NT2/D1 (cell line): Measurements from ENCODE around the gene MIER2.

ENCODE experiments used
- DNase-seq: peaks from one replicate; pipeline ENCODE4 v3.0.0-alpha.2; 2011; ENCODE audit warnings: low read depth, low spot score
- H3K27me3 ChIP-seq: 2 replicates; pipeline ENCODE4 v1.6.0; 2011; ENCODE audit warnings: mild to moderate bottlenecking; ENCODE audit not compliant: insufficient read length, insufficient read depth
- H3K36me3 ChIP-seq: 2 replicates; pipeline ENCODE4 v1.6.1; 2011; ENCODE audit warnings: mild to moderate bottlenecking, low read length, mixed read lengths; ENCODE audit not compliant: insufficient read depth, insufficient read length
- H3K4me1 ChIP-seq: 2 replicates; pipeline ENCODE4 v1.5.1; 2011; ENCODE audit not compliant: insufficient read depth, insufficient read length
- H3K4me3 ChIP-seq: 2 replicates; pipeline ENCODE4 v1.5.1; 2011; ENCODE audit warnings: low read depth; ENCODE audit not compliant: insufficient read length
- H3K9ac ChIP-seq: 2 replicates; pipeline ENCODE4 v1.6.0; 2011; ENCODE audit warnings: low read depth; ENCODE audit not compliant: insufficient read length
- H3K9me3 ChIP-seq: 2 replicates; pipeline ENCODE4 v1.5.1; 2011; ENCODE audit warnings: mild to moderate bottlenecking, low read length; ENCODE audit not compliant: insufficient read depth
- SUZ12 ChIP-seq: IDR thresholded peaks from 2 replicates; pipeline ENCODE4 v1.6.1; 2011; ENCODE audit not compliant: insufficient read length, insufficient read depth; ENCODE audit errors: extremely low read depth
- YY1 ChIP-seq: IDR thresholded peaks from 2 replicates; pipeline ENCODE4 v1.6.1; 2011; ENCODE audit not compliant: insufficient read length, insufficient read depth
- ZNF274 ChIP-seq: IDR thresholded peaks from 2 replicates; pipeline ENCODE4 v1.6.1; 2011; ENCODE audit warnings: mild to moderate bottlenecking, low read depth, low read length

The MIER2 gene

GRCh38 chr19:295687-296370, 48.8 kb downstream of the MIER2 start:
- Histone ChIP-seq H3K9me3 (no peaks in the 10 kb centered on the region; the same call in 1 of the 2 replicates), H3K27me3 (peaks cover 16% of the 10 kb centered on the region), H3K4me3 (no peak overlapping the region), H3K9ac (peak overlapping the region; percentile 62), H3K4me1 (peaks cover 16% of the 10 kb centered on the region), H3K36me3 (no peaks in the 10 kb centered on the region)
- TF ChIP-seq YY1 (no peak), SUZ12 (no peak), ZNF274 (no peak)
- no peak for DNase-seq

DNA sequence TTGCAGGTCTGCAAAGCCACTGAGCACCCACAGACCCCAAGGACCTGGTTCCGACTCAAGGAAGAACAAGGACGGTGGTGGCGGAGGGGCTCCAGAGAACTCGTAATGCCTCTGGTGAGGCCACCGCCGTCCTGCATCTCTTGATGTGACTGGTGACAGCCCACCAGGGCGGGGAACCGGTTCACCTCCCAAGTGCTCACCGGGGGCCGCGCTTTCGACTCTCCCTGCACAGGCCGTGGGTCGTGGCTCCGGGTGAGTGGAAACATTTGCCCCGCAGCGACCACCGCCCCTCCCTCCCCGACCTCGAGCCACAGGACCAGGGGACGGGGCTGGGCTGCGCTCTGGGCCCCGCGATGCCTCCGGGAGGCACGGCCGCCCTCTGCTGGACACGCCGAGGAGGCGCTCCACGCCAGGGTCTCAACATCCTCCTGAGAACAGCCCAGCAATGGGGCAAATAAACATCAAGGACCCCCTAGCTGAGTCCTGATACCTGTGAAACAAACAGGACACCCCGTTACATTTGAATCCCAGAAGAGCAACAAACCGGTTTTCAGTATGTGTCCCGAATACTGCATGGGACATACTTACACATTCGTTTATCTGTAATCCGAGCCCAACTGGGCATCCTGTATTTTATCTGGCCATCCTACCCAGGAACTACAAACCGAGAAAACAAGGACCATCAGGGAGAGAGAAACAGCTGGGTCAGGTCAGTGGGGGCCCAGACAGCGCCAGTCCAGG, 49.5 kb downstream of the MIER2 start:
- Histone ChIP-seq H3K36me3 (no peaks in the 10 kb centered on the region), H3K27me3 (peaks cover 16% of the 10 kb centered on the region), H3K4me3 (peak overlapping the region; percentile 12), H3K4me1 (peaks cover 16% of the 10 kb centered on the region), H3K9me3 (no peaks in the 10 kb centered on the region; the same call in 1 of the 2 replicates), H3K9ac (peak overlapping the region; percentile 43)
- no peak for TF ChIP-seq YY1
- TF ChIP-seq ZNF274, result no peak
- TF ChIP-seq SUZ12, result no peak
- DNase-seq, result no peak

- H3K9me3 ChIP-seq, result no peaks in the 10 kb centered on the region; the same call in 1 of the 2 replicates
- TF ChIP-seq SUZ12 (no peak), YY1 (no peak), ZNF274 (no peak)
- H3K36me3 ChIP-seq, result no peaks in the 10 kb centered on the region
- peak overlapping the region; percentile 12 for H3K4me3 ChIP-seq
- H3K9ac ChIP-seq, result peak overlapping the region; percentile 43
- peaks cover 19% of the 10 kb centered on the region for H3K4me1 ChIP-seq
- H3K27me3 ChIP-seq, result peaks cover 16% of the 10 kb centered on the region
- DNase-seq, result no peak
These were observed 50.2 kb downstream of the MIER2 start for GRCh38 chr19:294341-294945.

DNA sequence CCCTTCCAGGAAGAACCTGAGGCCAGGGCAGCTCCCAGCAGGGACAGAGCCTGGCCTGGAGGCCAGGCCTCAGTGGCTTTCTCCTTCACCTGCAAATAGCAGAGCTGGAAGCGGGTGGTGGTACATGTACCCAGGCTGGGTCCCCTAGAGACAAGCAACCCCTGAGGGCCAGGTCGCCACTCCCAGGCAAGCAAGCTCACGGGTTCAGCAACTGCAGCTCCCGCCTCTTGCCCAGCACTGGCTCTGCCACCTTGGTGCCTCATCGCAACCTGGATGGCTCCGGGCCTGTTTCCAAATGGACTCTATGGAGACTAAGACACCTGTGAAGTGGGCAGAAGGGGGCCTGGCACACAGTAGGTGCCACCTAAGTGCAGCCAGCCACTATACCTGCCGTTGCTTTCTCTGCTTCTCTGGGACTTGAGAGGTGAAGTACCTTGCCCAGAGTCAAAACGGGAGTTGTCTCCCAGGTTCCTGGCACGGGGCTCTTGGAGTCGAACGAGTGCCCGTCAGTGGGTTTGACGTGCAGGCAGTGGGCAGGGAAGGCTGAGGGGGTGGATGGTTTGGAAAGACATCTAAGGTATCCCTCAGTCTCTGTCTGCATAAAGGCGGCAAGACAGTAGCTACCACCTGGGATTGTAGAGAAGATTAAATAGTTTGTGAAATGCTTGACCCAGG, 51.0 kb downstream of the MIER2 start:
- Histone ChIP-seq H3K9me3 (no peaks in the 10 kb centered on the region; the same call in 1 of the 2 replicates), H3K9ac (no peak overlapping the region), H3K4me3 (no peak overlapping the region), H3K36me3 (no peaks in the 10 kb centered on the region), H3K27me3 (peaks cover 16% of the 10 kb centered on the region), H3K4me1 (peaks cover 26% of the 10 kb centered on the region)
- TF ChIP-seq YY1 (no peak), SUZ12 (no peak), ZNF274 (no peak)
- DNase-seq, result no peak

- Histone ChIP-seq H3K9ac (no peak overlapping the region), H3K27me3 (peaks cover 16% of the 10 kb centered on the region), H3K4me3 (no peak overlapping the region), H3K36me3 (no peaks in the 10 kb centered on the region), H3K9me3 (no peaks in the 10 kb centered on the region; the same call in 1 of the 2 replicates), H3K4me1 (peaks cover 30% of the 10 kb centered on the region)
- TF ChIP-seq YY1 (no peak), SUZ12 (no peak)
- no peak for DNase-seq
These were observed 51.6 kb downstream of the MIER2 start for GRCh38 chr19:292951-293350.

- TF ChIP-seq SUZ12 (no peak), YY1 (no peak), ZNF274 (no peak)
- Histone ChIP-seq H3K4me3 (no peak overlapping the region), H3K9ac (no peak overlapping the region), H3K36me3 (peaks cover 3% of the 10 kb centered on the region), H3K4me1 (peaks cover 31% of the 10 kb centered on the region), H3K9me3 (no peaks in the 10 kb centered on the region; the same call in 1 of the 2 replicates), H3K27me3 (peaks cover 16% of the 10 kb centered on the region)
- DNase-seq, result no peak
These were observed 52.2 kb downstream of the MIER2 start for GRCh38 chr19:292281-292884.
